ENCODE measurements around the gene DZIP3.
"Not testable (repeated sequence)": the region's sequence is repeated elsewhere in the genome, so short reads cannot be mapped to it uniquely, and the experiment has no call there.

The DZIP3 gene

DNA sequence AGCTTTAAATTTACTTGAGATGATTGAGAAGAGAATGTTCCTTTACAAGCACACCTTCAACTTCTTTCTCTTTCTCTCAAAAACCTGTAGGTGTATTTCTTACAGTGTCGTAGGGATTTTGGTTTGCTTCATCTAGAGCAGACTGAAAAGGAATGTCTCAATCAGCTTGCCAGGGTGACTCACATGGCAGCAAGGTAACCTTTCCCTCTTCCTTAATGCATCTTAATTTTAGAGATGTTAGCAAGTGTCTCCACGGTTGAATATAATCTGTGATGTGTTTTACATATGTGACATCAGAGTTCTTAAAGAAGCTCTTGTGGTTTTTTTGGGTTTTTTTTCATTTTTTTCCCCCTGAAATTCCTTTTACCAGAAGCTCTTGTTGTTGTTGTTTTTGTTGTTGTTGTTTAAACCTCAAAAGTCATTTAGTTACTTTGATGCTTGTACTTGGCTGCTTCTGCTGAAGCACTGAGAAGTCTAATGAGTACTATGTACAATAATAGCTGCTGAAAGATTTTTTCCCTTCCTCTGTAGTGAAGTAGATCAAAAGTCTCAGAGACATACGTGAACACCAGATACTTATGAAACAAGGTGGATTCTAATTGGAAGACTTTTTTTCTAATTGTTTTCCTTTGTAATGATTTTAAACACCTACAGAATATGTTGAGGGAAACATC is 84.6 kb downstream of the DZIP3 start:
- H3K36me3 ChIP-seq (ENCODE audit: low read length): peaks cover 4% of the 10 kb centered on the region; the same call in 1 of the 2 replicates
- TF ChIP-seq EZH2phosphoT487 (conservative IDR thresholded peaks at IDR 0.05; ENCODE audit: low read length): no peak
- TF ChIP-seq, protein P1, sequence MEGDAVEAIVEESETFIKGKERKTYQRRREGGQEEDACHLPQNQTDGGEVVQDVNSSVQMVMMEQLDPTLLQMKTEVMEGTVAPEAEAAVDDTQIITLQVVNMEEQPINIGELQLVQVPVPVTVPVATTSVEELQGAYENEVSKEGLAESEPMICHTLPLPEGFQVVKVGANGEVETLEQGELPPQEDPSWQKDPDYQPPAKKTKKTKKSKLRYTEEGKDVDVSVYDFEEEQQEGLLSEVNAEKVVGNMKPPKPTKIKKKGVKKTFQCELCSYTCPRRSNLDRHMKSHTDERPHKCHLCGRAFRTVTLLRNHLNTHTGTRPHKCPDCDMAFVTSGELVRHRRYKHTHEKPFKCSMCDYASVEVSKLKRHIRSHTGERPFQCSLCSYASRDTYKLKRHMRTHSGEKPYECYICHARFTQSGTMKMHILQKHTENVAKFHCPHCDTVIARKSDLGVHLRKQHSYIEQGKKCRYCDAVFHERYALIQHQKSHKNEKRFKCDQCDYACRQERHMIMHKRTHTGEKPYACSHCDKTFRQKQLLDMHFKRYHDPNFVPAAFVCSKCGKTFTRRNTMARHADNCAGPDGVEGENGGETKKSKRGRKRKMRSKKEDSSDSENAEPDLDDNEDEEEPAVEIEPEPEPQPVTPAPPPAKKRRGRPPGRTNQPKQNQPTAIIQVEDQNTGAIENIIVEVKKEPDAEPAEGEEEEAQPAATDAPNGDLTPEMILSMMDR (IDR thresholded peaks at IDR 0.05; ENCODE audit: insufficient read depth, low read length, poor library complexity, severe bottlenecking): no peak

DNA sequence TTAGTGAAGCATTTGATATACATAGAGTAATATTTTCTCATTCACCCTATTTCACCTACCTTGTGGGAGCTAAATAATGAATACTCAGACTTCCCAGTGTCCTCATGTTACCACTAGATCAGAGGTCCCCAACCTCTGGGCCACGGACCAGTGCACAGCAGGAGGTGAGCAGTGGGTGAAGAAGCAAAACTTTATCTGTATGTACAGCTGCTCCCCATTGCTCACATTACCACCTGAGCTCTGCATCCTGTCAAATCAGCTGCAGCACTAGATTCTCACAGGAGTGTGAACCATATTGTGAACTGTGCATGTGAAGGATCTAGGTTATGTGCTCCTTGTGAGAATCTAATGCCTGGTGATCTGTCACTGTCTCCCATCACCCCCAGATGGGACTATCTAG is 88.3 kb downstream of the DZIP3 start:
- no peaks in the 10 kb centered on the region for H3F3A ChIP-seq (ENCODE audit: insufficient read depth)
- H3K9ac ChIP-seq (ENCODE audit: low read length): no peak overlapping the region

More for the DNA sequence above, 84.6 kb downstream of the DZIP3 start:
- Histone ChIP-seq H3K79me2 (ENCODE audit: insufficient read depth, low read length) (no peaks in the 10 kb centered on the region), H3K9me2 (replicated peaks; ENCODE audit: insufficient read depth, low read length) (no peaks in the 10 kb centered on the region), H3K4me3 (ENCODE audit: insufficient read depth, low read length, poor library complexity, severe bottlenecking) (no peak overlapping the region), H3K4me2 (ENCODE audit: low read depth, low read length, poor library complexity, severe bottlenecking) (no peak overlapping the region), H2AFZ (ENCODE audit: low read depth, low read length, severe bottlenecking) (no peak overlapping the region), H3F3A (ENCODE audit: insufficient read depth) (no peaks in the 10 kb centered on the region), H3K9ac (ENCODE audit: low read length) (no peak overlapping the region), H3K9me3 (ENCODE audit: insufficient read depth, low read length) (no peaks in the 10 kb centered on the region), H3K27me3 (ENCODE audit: low read length) (no peaks in the 10 kb centered on the region), H4K20me1 (ENCODE audit: low read depth, low read length) (no peaks in the 10 kb centered on the region), H3K27ac (ENCODE audit: low read depth, low read length) (no peak overlapping the region)

DNA sequence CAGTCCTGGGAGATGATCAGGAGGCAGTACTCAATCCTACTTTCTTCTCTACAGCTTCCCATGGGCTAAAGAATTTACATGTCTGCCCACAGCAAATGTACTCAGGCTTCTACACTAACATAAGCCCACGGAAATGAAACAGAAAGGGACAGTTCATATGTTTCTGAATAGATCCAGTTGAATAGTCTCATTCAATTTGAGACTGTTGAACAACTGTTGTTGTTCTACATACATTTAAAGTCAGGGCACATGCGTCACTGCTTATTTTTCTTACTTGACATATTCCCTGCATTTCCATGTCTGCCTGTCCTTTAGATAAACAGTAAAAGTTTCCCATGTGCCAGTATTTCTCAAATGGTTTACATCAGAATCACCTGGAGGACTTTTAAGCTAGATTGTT is 102.8 kb downstream of the DZIP3 start:
- not testable (repeated sequence) for H3K4me2 ChIP-seq (ENCODE audit: low read depth, low read length, poor library complexity, severe bottlenecking); H3K9ac ChIP-seq (ENCODE audit: low read length); H3K79me2 ChIP-seq (ENCODE audit: insufficient read depth, low read length); H3F3A ChIP-seq (ENCODE audit: insufficient read depth); H3K27me3 ChIP-seq (ENCODE audit: low read length); H2AFZ ChIP-seq (ENCODE audit: low read depth, low read length, severe bottlenecking); H3K9me3 ChIP-seq (ENCODE audit: insufficient read depth, low read length); H4K20me1 ChIP-seq (ENCODE audit: low read depth, low read length); H3K27ac ChIP-seq (ENCODE audit: low read depth, low read length); H3K4me3 ChIP-seq (ENCODE audit: insufficient read depth, low read length, poor library complexity, severe bottlenecking); H3K9me2 ChIP-seq (replicated peaks; ENCODE audit: insufficient read depth, low read length)
- H3K36me3 ChIP-seq (ENCODE audit: low read length): peaks cover 12% of the 10 kb centered on the region; the same call in 1 of the 2 replicates

More for the DNA sequence above, 88.3 kb downstream of the DZIP3 start:
- Histone ChIP-seq H3K4me3 (ENCODE audit: insufficient read depth, low read length, poor library complexity, severe bottlenecking) (no peak overlapping the region), H3K79me2 (ENCODE audit: insufficient read depth, low read length) (no peaks in the 10 kb centered on the region), H3K4me2 (ENCODE audit: low read depth, low read length, poor library complexity, severe bottlenecking) (no peak overlapping the region), H3K27ac (ENCODE audit: low read depth, low read length) (no peak overlapping the region), H3K9me3 (ENCODE audit: insufficient read depth, low read length) (no peaks in the 10 kb centered on the region), H3K9me2 (replicated peaks; ENCODE audit: insufficient read depth, low read length) (no peaks in the 10 kb centered on the region), H2AFZ (ENCODE audit: low read depth, low read length, severe bottlenecking) (no peak overlapping the region), H4K20me1 (ENCODE audit: low read depth, low read length) (no peaks in the 10 kb centered on the region), H3K27me3 (ENCODE audit: low read length) (no peaks in the 10 kb centered on the region), H3K36me3 (ENCODE audit: low read length) (no peaks in the 10 kb centered on the region; the same call in 1 of the 2 replicates)
- TF ChIP-seq, protein P1 (IDR thresholded peaks at IDR 0.05; ENCODE audit: insufficient read depth, low read length, poor library complexity, severe bottlenecking): no peak
- TF ChIP-seq EZH2phosphoT487 (conservative IDR thresholded peaks at IDR 0.05; ENCODE audit: low read length): no peak

DNA sequence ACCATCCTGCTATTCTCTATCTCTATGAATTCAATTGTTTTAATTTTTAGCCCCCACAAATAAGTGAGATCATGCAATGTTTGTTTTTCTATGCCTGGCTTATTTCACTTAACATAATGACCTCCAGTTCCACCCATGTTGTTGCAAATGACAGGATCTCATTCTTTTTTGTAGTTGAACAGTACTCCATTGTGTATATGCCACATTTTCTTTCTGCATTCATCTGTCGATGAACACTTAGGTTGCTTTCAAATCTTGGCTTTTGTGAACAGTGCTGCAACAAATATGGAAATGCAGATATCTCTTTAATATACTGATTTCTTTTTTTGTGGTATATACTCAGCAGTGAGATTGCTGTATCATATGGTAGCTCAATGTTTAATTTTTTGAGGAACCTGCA is 108.9 kb downstream of the DZIP3 start:
- no peaks in the 10 kb centered on the region for H3K9me2 ChIP-seq (replicated peaks; ENCODE audit: insufficient read depth, low read length)
- no peaks in the 10 kb centered on the region for H3F3A ChIP-seq (ENCODE audit: insufficient read depth)
- H3K79me2 ChIP-seq (ENCODE audit: insufficient read depth, low read length): no peaks in the 10 kb centered on the region
- TF ChIP-seq EZH2phosphoT487 (conservative IDR thresholded peaks at IDR 0.05; ENCODE audit: low read length): no peak
- TF ChIP-seq, protein P1 (IDR thresholded peaks at IDR 0.05; ENCODE audit: insufficient read depth, low read length, poor library complexity, severe bottlenecking): no peak
- H4K20me1 ChIP-seq (ENCODE audit: low read depth, low read length): no peaks in the 10 kb centered on the region
- H3K27ac ChIP-seq (ENCODE audit: low read depth, low read length): no peak overlapping the region
- H3K9me3 ChIP-seq (ENCODE audit: insufficient read depth, low read length): no peaks in the 10 kb centered on the region
- no peak overlapping the region for H3K4me2 ChIP-seq (ENCODE audit: low read depth, low read length, poor library complexity, severe bottlenecking)
- no peak overlapping the region for H3K4me3 ChIP-seq (ENCODE audit: insufficient read depth, low read length, poor library complexity, severe bottlenecking)
- no peaks in the 10 kb centered on the region for H3K27me3 ChIP-seq (ENCODE audit: low read length)
- peaks cover 4% of the 10 kb centered on the region; the same call in 1 of the 2 replicates for H3K36me3 ChIP-seq (ENCODE audit: low read length)
- H2AFZ ChIP-seq (ENCODE audit: low read depth, low read length, severe bottlenecking): no peak overlapping the region
- H3K9ac ChIP-seq (ENCODE audit: low read length): no peak overlapping the region
